ENCODE results near the gene HGS. TPM values are rescaled to one million over a fixed set of nuclear protein-coding genes. Genes with fewer than 3 reads are reported as not detected.
A peak's percentile ranks its signal among the peaks of the same experiment; 100 is the strongest.

The HGS gene
- total RNA-seq, 2 experiments from 2014 or later: 121 to 128 TPM

DNA sequence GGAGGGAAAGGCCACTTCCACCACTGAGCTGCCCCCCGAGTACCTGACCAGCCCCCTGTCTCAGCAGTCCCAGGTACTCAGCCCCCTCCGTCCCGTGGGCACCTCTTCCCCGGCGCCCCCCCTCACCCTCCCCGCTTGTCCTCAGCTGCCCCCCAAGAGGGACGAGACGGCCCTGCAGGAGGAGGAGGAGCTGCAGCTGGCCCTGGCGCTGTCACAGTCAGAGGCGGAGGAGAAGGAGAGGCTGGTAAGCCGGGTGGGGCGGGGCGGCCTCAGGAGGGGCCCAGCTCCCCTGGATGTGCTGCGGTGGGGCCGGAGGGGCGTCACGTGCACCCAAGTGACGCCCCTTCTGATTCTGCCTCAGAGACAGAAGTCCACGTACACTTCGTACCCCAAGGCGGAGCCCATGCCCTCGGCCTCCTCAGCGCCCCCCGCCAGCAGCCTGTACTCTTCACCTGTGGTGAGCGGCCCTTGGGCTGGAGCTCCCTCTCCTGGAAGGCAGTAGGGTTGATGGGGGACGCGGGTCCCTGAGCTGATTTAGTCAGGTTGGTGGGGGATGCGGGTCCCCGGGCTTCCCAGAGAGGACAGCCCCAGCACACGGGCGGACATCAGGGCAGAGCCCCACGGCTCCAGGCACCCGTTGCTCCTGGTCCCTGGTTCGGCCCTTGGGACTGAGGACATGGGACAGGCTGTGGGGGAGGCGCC lies 9.8 kb downstream of the HGS start:
- Mint-ChIP-seq H3K4me1 (peaks cover 12% of the 10 kb centered on the region), H3K9me3 (no peaks in the 10 kb centered on the region), H3K27me3 (no peaks in the 10 kb centered on the region), H3K4me3 (no peak overlapping the region), H3K36me3 (ENCODE audit: low read depth) (peaks cover 40% of the 10 kb centered on the region), H3K27ac (no peak overlapping the region)
- ChIA-PET CTCF (no interaction called here), POLR2A (interaction anchor here (1.5 kb wide), 1 partner anchor 9 kb away, joined by 3 read pairs; the partner anchor contains the start of gene MRPL12)
- DNase-seq: no peak

DNA sequence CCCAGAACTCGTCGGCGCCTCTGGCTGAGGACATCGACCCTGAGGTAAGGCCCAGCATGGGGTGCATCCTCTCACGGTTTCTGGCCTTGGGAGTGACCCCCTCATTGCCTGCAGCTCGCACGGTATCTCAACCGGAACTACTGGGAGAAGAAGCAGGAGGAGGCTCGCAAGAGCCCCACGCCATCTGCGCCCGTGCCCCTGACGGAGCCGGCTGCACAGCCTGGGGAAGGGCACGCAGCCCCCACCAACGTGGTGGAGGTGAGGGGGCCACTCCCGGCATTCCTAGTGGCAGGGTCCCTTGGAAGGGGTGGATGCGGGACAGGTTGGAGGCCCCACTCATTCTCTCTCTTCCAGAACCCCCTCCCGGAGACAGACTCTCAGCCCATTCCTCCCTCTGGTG lies 11.0 kb downstream of the HGS start:
- H3K27ac Mint-ChIP-seq: no peak overlapping the region
- ChIA-PET POLR2A (no interaction called here), CTCF (no interaction called here)
- H3K36me3 Mint-ChIP-seq (ENCODE audit: low read depth): peaks cover 33% of the 10 kb centered on the region
- DNase-seq: no peak
- H3K4me3 Mint-ChIP-seq: no peak overlapping the region
- no peaks in the 10 kb centered on the region for H3K27me3 Mint-ChIP-seq
- H3K9me3 Mint-ChIP-seq: no peaks in the 10 kb centered on the region
- H3K4me1 Mint-ChIP-seq: peaks cover 9% of the 10 kb centered on the region

DNA sequence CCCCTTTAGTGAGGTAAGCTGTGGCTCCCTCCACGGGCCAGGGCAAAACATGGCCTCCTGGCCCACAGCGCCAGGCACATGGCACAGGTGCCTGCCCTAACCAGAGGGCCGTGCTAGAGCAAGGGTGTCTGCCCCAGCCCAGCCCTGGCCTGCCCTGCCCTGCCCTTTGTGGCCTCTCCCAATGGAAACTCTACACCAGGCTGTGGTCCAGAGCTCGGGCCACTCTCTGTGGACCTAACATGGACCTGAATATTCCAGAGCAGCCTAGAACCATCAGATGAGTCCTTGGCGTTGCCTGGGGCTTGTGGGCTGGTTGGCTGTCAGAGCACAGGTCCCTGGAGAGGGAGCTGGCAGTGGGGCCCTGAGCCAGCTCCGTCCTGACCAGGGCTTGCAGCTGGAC lies 11.4 kb downstream of the HGS start:
- peaks cover 9% of the 10 kb centered on the region for H3K4me1 Mint-ChIP-seq
- H3K4me3 Mint-ChIP-seq: no peak overlapping the region
- POLR2A ChIA-PET: no interaction called here
- no peak overlapping the region for H3K27ac Mint-ChIP-seq
- H3K9me3 Mint-ChIP-seq: no peaks in the 10 kb centered on the region
- H3K36me3 Mint-ChIP-seq (ENCODE audit: low read depth): peaks cover 29% of the 10 kb centered on the region
- no peak for DNase-seq
- CTCF ChIA-PET: interaction anchor here (1.1 kb wide), 1 partner anchor 14 kb away, joined by 3 read pairs; no protein-coding TSS in a partner anchor
- no peaks in the 10 kb centered on the region for H3K27me3 Mint-ChIP-seq

DNA sequence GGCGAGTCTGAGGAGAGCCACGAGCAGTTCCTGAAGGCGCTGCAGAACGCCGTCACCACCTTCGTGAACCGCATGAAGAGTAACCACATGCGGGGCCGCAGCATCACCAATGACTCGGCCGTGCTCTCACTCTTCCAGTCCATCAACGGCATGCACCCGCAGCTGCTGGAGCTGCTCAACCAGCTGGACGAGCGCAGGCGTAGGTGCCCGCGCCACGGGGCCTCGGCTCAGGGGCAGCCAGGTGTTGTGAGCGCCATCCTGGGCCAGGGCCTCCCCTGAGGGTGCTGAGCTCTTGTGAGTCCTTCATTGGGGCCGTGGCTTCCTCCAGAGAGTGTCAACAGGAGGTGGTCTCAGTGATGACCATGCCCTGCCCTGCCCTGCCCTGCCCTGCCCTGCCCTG lies 12.0 kb downstream of the HGS start:
- H3K9me3 Mint-ChIP-seq: no peaks in the 10 kb centered on the region
- DNase-seq: no peak
- POLR2A ChIA-PET: no interaction called here
- no peak overlapping the region for H3K27ac Mint-ChIP-seq
- no peak overlapping the region for H3K4me3 Mint-ChIP-seq
- H3K36me3 Mint-ChIP-seq (ENCODE audit: low read depth): peaks cover 31% of the 10 kb centered on the region
- no peaks in the 10 kb centered on the region for H3K27me3 Mint-ChIP-seq
- H3K4me1 Mint-ChIP-seq: peaks cover 12% of the 10 kb centered on the region
- CTCF ChIA-PET: interaction anchor here (1.1 kb wide), 1 partner anchor 14 kb away, joined by 3 read pairs; no protein-coding TSS in a partner anchor

DNA sequence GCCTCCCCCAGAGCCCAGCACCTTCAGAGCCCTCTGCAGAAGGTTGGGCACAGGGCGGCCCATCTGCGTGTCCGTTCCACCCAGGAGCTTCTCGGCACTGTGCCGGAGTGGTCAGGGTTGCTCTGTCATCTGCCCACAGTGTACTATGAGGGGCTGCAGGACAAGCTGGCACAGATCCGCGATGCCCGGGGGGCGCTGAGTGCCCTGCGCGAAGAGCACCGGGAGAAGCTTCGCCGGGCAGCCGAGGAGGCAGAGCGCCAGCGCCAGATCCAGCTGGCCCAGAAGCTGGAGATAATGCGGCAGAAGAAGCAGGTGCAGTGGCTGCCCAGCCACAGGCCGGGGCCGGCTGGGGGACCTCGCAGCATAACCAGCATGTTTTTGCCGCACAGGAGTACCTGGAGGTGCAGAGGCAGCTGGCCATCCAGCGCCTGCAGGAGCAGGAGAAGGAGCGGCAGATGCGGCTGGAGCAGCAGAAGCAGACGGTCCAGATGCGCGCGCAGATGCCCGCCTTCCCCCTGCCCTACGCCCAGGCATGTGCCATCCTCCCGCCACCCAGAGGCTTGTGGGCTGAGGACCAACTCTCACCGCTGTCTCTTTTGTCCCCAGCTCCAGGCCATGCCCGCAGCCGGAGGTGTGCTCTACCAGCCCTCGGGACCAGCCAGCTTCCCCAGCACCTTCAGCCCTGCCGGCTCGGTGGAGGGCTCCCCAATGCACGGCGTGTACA lies 12.6 kb downstream of the HGS start:
- POLR2A ChIA-PET: no interaction called here
- H3K4me1 Mint-ChIP-seq: peaks cover 17% of the 10 kb centered on the region
- H3K27ac Mint-ChIP-seq: no peak overlapping the region
- no peaks in the 10 kb centered on the region for H3K9me3 Mint-ChIP-seq
- H3K27me3 Mint-ChIP-seq: no peaks in the 10 kb centered on the region
- H3K36me3 Mint-ChIP-seq (ENCODE audit: low read depth): peaks cover 30% of the 10 kb centered on the region
- no peak overlapping the region for H3K4me3 Mint-ChIP-seq
- no peak for DNase-seq
- CTCF ChIA-PET: interaction anchor here (1.0 to 1.1 kb wide), 2 partner anchors 13 to 15 kb away, joined by 3 read pairs; no protein-coding TSS in a partner anchor

DNA sequence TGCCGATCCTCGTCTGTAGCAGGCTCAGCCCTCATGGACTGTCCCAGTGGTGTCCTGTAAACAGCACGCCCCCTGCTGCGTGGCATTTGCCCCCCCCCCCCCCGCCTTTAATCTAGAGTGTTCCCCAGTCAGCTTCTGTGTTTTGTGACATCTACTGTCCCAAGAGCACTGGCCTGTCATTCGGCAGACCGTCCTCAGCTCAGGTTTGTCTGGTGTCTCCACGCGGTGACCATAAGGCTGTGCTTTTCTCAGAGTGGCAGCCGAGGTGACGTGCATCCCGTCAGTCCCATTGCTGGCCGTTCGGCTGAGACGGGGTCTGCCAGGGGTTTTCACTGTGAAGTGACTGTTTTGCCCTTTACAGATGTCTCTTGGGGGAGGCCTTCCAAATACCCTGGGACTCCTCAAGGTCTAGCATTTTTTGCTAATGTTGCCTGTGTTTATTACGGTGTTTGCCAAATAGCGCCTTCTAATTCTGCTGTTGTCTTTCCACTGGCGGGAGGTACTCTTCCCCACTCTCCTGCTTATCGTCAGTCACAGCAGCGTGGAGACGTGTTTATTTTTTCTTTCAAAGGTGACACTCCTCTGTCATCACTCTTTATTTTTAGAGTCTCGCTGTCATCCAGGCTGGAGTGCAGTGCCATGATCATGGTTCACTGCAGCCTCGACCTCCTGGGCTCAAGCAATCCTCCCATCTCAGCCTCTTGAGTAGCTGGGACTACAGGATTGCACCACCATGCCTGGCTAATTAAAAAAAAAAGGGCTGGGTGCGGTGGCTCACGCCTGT lies 13.6 kb downstream of the HGS start:
- no peak overlapping the region for H3K4me3 Mint-ChIP-seq
- H3K27ac Mint-ChIP-seq: no peak overlapping the region
- peaks cover 24% of the 10 kb centered on the region for H3K4me1 Mint-ChIP-seq
- POLR2A ChIA-PET: no interaction called here
- no peaks in the 10 kb centered on the region for H3K9me3 Mint-ChIP-seq
- DNase-seq: no peak
- H3K27me3 Mint-ChIP-seq: no peaks in the 10 kb centered on the region
- peaks cover 33% of the 10 kb centered on the region for H3K36me3 Mint-ChIP-seq (ENCODE audit: low read depth)
- CTCF ChIA-PET: interaction anchor here (1.0 kb wide), 2 partner anchors 10 to 13 kb away, joined by 3 read pairs; no protein-coding TSS in a partner anchor

DNA sequence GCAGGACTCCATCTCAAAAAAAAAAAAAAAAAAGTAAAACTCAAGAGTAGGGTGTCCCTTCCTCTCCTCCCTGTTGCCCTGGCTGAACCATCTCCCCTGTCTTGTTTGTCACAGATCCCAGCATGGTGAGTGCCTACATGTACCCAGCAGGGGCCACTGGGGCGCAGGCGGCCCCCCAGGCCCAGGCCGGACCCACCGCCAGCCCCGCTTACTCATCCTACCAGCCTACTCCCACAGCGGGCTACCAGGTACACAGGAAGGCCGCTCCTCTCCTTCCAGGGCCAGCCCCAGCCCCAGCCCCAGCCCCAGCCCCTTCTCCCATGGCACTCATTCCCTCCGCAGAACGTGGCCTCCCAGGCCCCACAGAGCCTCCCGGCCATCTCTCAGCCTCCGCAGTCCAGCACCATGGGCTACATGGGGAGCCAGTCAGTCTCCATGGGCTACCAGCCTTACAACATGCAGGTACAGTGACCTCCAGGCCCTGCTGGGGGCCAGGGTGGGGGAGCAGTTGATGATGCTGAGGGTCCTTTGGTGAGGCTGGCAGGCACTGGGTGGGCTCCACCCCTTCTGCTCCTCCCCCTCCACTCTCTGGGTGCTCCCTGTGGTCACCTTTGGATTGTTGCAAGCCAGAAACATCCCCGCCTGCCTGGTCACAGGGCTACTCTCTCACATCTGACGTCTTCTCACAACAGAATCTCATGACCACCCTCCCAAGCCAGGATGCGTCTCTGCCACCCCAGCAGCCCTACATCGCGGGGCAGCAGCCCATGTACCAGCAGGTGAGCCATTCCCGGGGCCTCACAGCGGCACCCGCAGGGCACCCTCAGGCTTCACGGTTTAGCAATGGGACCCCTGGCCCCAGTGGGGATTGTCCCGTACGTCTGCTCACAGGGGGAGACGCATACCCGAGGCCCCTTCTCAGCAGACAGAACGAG lies 16.8 kb downstream of the HGS start:
- Mint-ChIP-seq H3K36me3 (ENCODE audit: low read depth) (peaks cover 46% of the 10 kb centered on the region), H3K27me3 (no peaks in the 10 kb centered on the region), H3K4me3 (peak overlapping the region; percentile 95), H3K27ac (peak overlapping the region; percentile 69), H3K4me1 (peaks cover 35% of the 10 kb centered on the region), H3K9me3 (no peaks in the 10 kb centered on the region)
- no peak for DNase-seq
- ChIA-PET POLR2A (interaction anchor here (0.8 kb wide), 1 partner anchor 11 kb away, joined by 3 read pairs; no protein-coding TSS in a partner anchor), CTCF (no interaction called here)

DNA sequence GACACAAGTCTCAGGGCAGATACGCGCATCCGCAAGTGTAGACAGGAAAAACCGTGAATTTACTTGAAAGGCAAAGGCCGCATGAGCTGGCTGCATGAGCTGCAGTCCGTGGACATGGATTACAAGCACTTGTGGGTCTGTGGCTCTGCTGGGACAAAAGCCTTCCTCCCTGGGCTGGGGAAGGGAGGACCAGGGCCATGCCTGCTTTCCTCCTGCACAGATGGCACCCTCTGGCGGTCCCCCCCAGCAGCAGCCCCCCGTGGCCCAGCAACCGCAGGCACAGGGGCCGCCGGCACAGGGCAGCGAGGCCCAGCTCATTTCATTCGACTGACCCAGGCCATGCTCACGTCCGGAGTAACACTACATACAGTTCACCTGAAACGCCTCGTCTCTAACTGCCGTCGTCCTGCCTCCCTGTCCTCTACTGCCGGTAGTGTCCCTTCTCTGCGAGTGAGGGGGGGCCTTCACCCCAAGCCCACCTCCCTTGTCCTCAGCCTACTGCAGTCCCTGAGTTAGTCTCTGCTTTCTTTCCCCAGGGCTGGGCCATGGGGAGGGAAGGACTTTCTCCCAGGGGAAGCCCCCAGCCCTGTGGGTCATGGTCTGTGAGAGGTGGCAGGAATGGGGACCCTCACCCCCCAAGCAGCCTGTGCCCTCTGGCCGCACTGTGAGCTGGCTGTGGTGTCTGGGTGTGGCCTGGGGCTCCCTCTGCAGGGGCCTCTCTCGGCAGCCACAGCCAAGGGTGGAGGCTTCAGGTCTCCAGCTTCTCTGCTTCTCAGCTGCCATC lies 17.7 kb downstream of the HGS start:
- Mint-ChIP-seq H3K4me3 (peak overlapping the region; percentile 95), H3K4me1 (peaks cover 39% of the 10 kb centered on the region), H3K27me3 (no peaks in the 10 kb centered on the region), H3K27ac (peak overlapping the region; percentile 95), H3K36me3 (ENCODE audit: low read depth) (peaks cover 54% of the 10 kb centered on the region), H3K9me3 (no peaks in the 10 kb centered on the region)
- DNase-seq: peak; percentile 32
- ChIA-PET POLR2A (interaction anchor here (0.8 kb wide), 1 partner anchor 10 kb away, joined by 3 read pairs; no protein-coding TSS in a partner anchor), CTCF (interaction anchor here (0.8 to 2.2 kb wide), 4 partner anchors 11 to 208 kb away, joined by 3 to 17 read pairs (median 3); partner anchors contain the start of genes ARL16, CCDC137, HGS and OXLD1)

DNA sequence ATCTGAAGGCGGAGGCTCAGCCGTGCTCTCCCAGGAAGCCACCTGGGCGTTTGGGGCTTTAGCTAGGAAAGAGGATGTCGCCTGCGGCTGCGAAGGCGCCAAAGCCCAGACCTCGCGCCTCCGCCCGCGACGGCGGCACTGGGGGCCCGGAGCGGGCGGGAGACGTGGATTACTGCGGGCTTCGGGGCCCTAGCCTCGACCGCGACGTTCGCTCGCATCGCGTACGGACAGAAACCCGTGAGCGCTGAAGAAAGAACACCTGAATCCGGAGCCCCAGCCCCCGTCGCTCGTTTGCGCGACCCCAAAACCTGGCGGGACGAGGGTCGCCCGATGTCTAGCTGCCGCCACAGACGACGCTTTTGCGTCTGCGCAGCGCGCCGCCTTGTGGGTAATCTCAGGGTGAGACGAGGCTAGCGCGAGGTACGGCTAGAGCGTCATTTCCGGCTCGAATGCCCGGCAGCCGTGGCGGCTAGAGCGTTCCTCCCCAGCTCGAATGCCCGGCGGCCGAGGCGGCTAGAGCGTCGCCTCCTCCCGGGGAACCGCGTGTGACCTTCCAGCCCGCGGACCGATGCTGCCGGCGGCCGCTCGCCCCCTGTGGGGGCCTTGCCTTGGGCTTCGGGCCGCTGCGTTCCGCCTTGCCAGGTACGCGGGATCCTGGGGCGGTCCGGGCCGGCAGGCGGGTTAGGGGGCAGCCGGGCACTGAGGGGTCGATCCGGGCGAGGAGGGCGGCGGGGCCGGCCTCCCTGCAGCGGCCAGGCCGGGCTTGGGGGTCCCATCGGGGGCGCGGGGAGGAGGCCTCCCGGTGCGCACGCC lies 19.3 kb downstream of the HGS start, which contains the start of gene MRPL12:
Gene MRPL12 (plus strand): TSS at position 434 of the 813 bp plus-strand sequence. CDS start 135 bp downstream, at position 569.
- H3K4me3 Mint-ChIP-seq: peak within 1 kb of the TSS; percentile 95
- H3K36me3 Mint-ChIP-seq (ENCODE audit: low read depth): peaks cover 47% of the 10 kb centered on the region
- POLR2A ChIA-PET: interaction anchor here (1.4 to 1.8 kb wide), 2 partner anchors 10 to 19 kb away, joined by 3 to 11 read pairs; partner anchors contain the start of genes ARL16 and HGS
- CTCF ChIA-PET: interaction anchor here (2.2 kb wide), 1 partner anchor 19 kb away, joined by 17 read pairs; the partner anchor contains the start of genes ARL16 and HGS
- peaks cover 33% of the 10 kb centered on the region for H3K4me1 Mint-ChIP-seq
- peak; percentile 92 for DNase-seq
- no peaks in the 10 kb centered on the region for H3K9me3 Mint-ChIP-seq
- H3K27ac Mint-ChIP-seq: peak within 1 kb of the TSS; percentile 95
- no peaks in the 10 kb centered on the region for H3K27me3 Mint-ChIP-seq

DNA sequence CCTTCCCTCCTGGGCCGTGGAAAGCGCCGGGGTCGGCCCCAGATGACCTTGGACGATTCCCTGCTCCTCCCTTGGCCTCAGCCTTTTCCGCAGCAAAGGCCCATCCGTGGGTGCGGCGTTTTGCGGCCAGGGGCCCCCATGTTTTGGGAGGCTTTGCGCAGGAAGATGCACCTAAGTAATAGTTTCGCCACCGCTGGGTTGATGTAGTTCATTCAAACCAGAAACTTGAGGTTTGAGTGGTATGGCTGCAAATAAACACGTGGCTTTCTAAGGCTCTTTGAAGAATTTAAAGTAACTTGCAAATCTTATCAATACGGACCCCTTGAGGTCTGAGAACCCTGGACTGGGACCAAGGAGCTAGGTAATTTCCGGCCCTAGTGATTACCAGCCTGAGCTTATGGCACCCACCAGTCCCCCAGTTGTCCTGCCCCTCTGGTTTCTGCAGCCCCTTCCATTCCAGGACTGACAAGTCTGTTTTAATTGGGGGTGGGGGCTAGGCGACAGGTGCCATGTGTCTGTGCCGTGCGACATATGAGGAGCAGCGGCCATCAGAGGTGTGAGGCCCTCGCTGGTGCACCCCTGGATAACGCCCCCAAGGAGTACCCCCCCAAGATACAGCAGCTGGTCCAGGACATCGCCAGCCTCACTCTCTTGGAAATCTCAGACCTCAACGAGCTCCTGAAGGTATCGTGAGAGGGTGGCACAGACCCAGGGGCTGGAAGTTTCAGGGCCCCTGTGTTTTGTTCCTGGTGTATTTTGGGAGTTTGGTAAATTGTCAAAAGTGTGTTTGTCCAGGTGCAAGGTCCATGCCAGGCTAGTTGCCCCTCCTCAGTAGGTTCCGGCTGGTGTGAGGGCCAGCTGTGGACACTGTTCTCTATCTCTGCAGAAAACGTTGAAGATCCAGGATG lies 20.2 kb downstream of the HGS start:
- peaks cover 31% of the 10 kb centered on the region for H3K4me1 Mint-ChIP-seq
- H3K27ac Mint-ChIP-seq: peak overlapping the region; percentile 86
- no peaks in the 10 kb centered on the region for H3K9me3 Mint-ChIP-seq
- H3K36me3 Mint-ChIP-seq (ENCODE audit: low read depth): peaks cover 45% of the 10 kb centered on the region
- ChIA-PET POLR2A (interaction anchor here (0.6 to 1.8 kb wide), 3 partner anchors 11 to 103 kb away, joined by 3 to 11 read pairs (median 4); partner anchors contain the start of genes ARL16 and HGS), CTCF (interaction anchor here (2.2 kb wide), 1 partner anchor 19 kb away, joined by 17 read pairs; the partner anchor contains the start of genes ARL16 and HGS)
- H3K27me3 Mint-ChIP-seq: no peaks in the 10 kb centered on the region
- peak overlapping the region; percentile 79 for H3K4me3 Mint-ChIP-seq
- peak; percentile 37 for DNase-seq
